PC-3 (cell line): ENCODE results near the gene PSMD2.

Experiments
- EZH2 ChIP-seq: fragments of 300-600 bp; sonication (generic); IDR thresholded peaks from one replicate; pipeline ENCODE4 v1.6.1; 2017; ENCODE audit warnings: antibody characterized with exemption, mild to moderate bottlenecking, low read length; ENCODE audit not compliant: unreplicated experiment
- EZH2phosphoT487 ChIP-seq: fragments of 300-600 bp; sonication (generic); IDR thresholded peaks from 2 replicates; pipeline ENCODE4 v1.6.1; 2018; ENCODE audit warnings: mild to moderate bottlenecking, antibody characterized with exemption, low read length, borderline replicate concordance
- TF ChIP-seq, protein P1 (sequence below): fragments of 300-600 bp; sonication (generic); conservative IDR thresholded peaks from 2 replicates; pipeline ENCODE4 v1.5.1; 2017; ENCODE audit warnings: antibody characterized with exemption, low read depth, mild to moderate bottlenecking, low read length

DNA sequence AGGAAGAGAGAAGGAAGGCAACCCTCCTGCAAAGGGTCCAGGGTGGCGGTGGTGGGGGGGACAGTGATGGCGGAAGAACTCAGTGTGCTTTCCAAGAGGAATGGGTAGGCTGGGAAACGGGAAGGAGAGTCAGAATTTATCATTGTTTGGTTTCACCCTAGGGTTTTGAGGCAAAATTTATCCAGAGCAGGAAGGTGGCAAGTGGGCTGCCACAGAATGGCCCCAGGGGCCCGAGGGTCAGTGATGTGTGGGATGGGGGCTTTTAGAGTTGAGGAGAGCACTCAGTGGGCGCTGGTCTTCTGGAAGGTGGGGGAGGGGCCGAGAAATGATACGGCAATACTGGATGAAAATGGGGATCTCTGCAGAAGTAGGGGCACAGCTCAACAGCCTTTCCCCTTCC, 38.9 kb downstream of the PSMD2 start:
- TF ChIP-seq, protein P1, sequence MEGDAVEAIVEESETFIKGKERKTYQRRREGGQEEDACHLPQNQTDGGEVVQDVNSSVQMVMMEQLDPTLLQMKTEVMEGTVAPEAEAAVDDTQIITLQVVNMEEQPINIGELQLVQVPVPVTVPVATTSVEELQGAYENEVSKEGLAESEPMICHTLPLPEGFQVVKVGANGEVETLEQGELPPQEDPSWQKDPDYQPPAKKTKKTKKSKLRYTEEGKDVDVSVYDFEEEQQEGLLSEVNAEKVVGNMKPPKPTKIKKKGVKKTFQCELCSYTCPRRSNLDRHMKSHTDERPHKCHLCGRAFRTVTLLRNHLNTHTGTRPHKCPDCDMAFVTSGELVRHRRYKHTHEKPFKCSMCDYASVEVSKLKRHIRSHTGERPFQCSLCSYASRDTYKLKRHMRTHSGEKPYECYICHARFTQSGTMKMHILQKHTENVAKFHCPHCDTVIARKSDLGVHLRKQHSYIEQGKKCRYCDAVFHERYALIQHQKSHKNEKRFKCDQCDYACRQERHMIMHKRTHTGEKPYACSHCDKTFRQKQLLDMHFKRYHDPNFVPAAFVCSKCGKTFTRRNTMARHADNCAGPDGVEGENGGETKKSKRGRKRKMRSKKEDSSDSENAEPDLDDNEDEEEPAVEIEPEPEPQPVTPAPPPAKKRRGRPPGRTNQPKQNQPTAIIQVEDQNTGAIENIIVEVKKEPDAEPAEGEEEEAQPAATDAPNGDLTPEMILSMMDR = no peak
- no peak for TF ChIP-seq EZH2phosphoT487
- no peak for TF ChIP-seq EZH2
